Spleen (tissue), 11 donors: ENCODE measurements around the gene PLAGL1. TPM values are rescaled to one million over a fixed set of nuclear protein-coding genes. Genes with fewer than 3 reads are reported as not detected.
A peak's percentile ranks its signal among the peaks of the same experiment; 100 is the strongest.

ENCODE experiments used
- DNase-seq: peaks from one replicate; pipeline ENCODE4 v3.0.0-alpha.2; 2020
- H3K27ac ChIP-seq, 8 donors: fragments of 200-600 bp; sonication (generic) in 7 of 8; 1 replicate in 4 of 8; 2 replicates in 4 of 8; pipeline versions ENCODE4 v1.5.0 to v1.8.0; 2016 to 2021; ENCODE audit warnings: inconsistent platforms in 4 of 8, mild to moderate bottlenecking in 4 of 8, moderate library complexity in 1 of 8
- H3K27me3 ChIP-seq, 7 donors: fragments of 200-600 bp; sonication (generic) in 6 of 7; replicated peaks in 1 of 7; 1 replicate in 4 of 7; 2 replicates in 3 of 7; pipeline versions ENCODE4 v1.5.0 to v1.8.0; 2016 to 2021; ENCODE audit warnings: inconsistent platforms in 3 of 7, mild to moderate bottlenecking in 1 of 7
- H3K36me3 ChIP-seq, 6 donors: fragments of 200-600 bp; sonication (generic) in 5 of 6; 1 replicate in 4 of 6; 2 replicates in 2 of 6; pipeline versions ENCODE4 v1.5.0 to v1.8.0; 2016 to 2021; ENCODE audit warnings: inconsistent platforms in 2 of 6
- H3K4me1 ChIP-seq, 6 donors: fragments of 200-600 bp; sonication (generic) in 5 of 6; 1 replicate in 3 of 6; 2 replicates in 3 of 6; pipeline versions ENCODE4 v1.5.0 to v1.8.0; 2016 to 2021; ENCODE audit warnings: inconsistent platforms in 3 of 6
- H3K4me3 ChIP-seq, 8 donors: fragments of 200-600 bp; sonication (generic) in 7 of 8; 1 replicate in 4 of 8; 2 replicates in 4 of 8; pipeline versions ENCODE4 v1.5.0 to v1.8.0; 2016 to 2021; ENCODE audit warnings: inconsistent platforms in 4 of 8, mild to moderate bottlenecking in 4 of 8, moderate library complexity in 2 of 8
- H3K9me3 ChIP-seq, 8 donors: fragments of 200-600 bp; sonication (generic) in 7 of 8; 1 replicate in 4 of 8; 2 replicates in 4 of 8; pipeline versions ENCODE4 v1.5.0 to v1.8.0; 2016 to 2021; ENCODE audit warnings: inconsistent platforms in 4 of 8
- POLR2A ChIP-seq, 3 donors: fragments of 450-650 bp; IDR thresholded peaks; one replicate each; pipeline ENCODE4 v1.5.1; 2017; ENCODE audit warnings: antibody characterized with exemption in 3 of 3, mild to moderate bottlenecking in 1 of 3
- POLR2AphosphoS5 ChIP-seq, 3 donors: sonication (generic); formaldehyde crosslinking; IDR thresholded peaks; one replicate each; pipeline ENCODE4 v1.5.1; 2017; ENCODE audit warnings: antibody characterized with exemption in 3 of 3
- WGBS, 5 donors: extraction: QIAGEN DNeasy Blood & Tissue Kit in 3 of 5; methylation state at CpG; one replicate each; pipeline versions ENCODE4 v1.1.5 to v1.1.7; 2013 to 2018; 5-methylcytosine and 5-hydroxymethylcytosine counted together
- intact Hi-C: fragments of 100-400 bp; cut with DNase I; formaldehyde crosslinking; loops from one replicate; pipeline ENCODE4 v1.15.0; 2023; ENCODE audit warnings: low total_unique reads
- polyA plus RNA-seq, 3 donors: library from polyadenylated mRNA; stranded (reverse); fragments of 200-250 nt; gene quantifications; one replicate each; pipeline ENCODE4 v1.2.1, GENCODE V29; 2013
- total RNA-seq, 7 donors: library from RNA; depleted of rRNA in 3 of 7; stranded (reverse); fragments of >200 nt in 3 of 7; fragmentation: NEBNext Ultra II Directional in 4 of 7; extraction: Animal tissue kit (Norgen Biotek cat#: 25700) in 4 of 7; gene quantifications; one replicate each; pipeline versions ENCODE4 v1.1.0 to v1.2.1, GENCODE V29; 2016 to 2021
- TF ChIP-seq, protein P1 (sequence below), 11 experiments: fragments of 200-600 bp in 7 of 11; fragments of 450-650 bp in 4 of 11; sonication (generic) in 4 of 11; IDR thresholded peaks in 8 of 11; conservative IDR thresholded peaks in 3 of 11; 1 replicate in 7 of 11; 2 replicates in 4 of 11; pipeline versions ENCODE4 v1.4.0 to v1.8.0; 2016 to 2021; ENCODE audit warnings: antibody characterized with exemption in 11 of 11, inconsistent platforms in 4 of 11, mild to moderate bottlenecking in 1 of 11
- donor health status: healthy with polysubstance abuse.
- donor health status: DM: no; HTN: no; CAD: no; lungs with moderate emphysema.
- donor health status: DM: no; HTN: no; CAD: no.
- donor health status: Bipolar disorder and iron deficiency.
- donor health status: healthy.
- donor health status: DM: no; HTN: no; CAD: no.
- donor health status: DM: yes; HTN: yes; CAD: no.

The PLAGL1 gene
- total and polyA plus RNA-seq, 10 donors: 7.1 to 34.4 (median 25.3) TPM

DNA sequence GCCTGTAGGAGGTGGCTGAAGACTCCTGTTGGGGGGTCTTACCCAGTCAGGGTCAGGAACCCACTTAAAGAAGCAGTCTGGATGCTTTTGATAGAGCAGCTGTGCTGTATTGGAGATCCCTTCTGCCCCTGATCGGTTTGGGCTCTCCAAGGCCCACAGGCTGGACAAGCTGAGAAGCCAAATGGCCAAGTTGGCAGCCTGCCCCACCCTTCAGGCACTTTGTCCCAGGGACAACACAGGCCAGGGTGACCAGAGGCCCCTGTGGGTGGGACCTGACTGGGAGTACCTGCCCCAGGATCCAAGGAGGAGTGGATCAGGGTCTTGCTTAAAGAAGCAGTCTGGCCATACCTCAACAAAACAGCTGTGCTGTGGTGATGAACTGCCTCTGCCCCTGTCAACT, 95.4 kb downstream of the PLAGL1 start:
- no peaks in the 10 kb centered on the region for H3K4me1 ChIP-seq
- intact Hi-C loops: no loop called here
- TF ChIP-seq POLR2A (IDR thresholded peaks at IDR 0.05) (no peak), POLR2AphosphoS5 (IDR thresholded peaks at IDR 0.05) (no peak)
- TF ChIP-seq, protein P1, sequence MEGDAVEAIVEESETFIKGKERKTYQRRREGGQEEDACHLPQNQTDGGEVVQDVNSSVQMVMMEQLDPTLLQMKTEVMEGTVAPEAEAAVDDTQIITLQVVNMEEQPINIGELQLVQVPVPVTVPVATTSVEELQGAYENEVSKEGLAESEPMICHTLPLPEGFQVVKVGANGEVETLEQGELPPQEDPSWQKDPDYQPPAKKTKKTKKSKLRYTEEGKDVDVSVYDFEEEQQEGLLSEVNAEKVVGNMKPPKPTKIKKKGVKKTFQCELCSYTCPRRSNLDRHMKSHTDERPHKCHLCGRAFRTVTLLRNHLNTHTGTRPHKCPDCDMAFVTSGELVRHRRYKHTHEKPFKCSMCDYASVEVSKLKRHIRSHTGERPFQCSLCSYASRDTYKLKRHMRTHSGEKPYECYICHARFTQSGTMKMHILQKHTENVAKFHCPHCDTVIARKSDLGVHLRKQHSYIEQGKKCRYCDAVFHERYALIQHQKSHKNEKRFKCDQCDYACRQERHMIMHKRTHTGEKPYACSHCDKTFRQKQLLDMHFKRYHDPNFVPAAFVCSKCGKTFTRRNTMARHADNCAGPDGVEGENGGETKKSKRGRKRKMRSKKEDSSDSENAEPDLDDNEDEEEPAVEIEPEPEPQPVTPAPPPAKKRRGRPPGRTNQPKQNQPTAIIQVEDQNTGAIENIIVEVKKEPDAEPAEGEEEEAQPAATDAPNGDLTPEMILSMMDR (IDR thresholded peaks at IDR 0.05 in 8 of 11, conservative IDR thresholded peaks at IDR 0.05 in 3 of 11): no peak

DNA sequence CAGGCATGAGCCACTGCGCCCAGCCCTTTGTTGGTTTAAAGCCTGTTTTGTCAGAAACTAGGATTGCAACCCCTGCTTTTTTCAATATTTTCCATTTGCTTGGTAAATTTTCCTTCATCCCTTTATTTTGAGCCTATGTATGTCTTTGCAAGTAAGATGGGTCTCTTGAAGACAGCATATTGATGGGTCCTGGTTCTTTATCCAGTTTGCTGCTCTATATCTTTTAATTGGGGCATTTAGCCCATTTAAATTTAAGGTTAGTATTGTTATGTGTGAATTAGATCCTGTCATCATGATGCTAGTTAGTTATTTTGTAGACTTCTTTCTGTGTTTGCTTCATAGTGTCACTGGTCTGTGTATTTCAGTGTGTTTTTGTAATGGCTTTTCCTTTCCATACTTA, 97.0 kb downstream of the PLAGL1 start:
- Histone ChIP-seq H3K36me3 (no peaks in the 10 kb centered on the region), H3K9me3 (peaks cover 0 to 44% (median 33%) of the 10 kb centered on the region in 8 donors), H3K4me3 (no peak overlapping the region), H3K4me1 (no peaks in the 10 kb centered on the region), H3K27ac (no peak overlapping the region), H3K27me3 (no peaks in the 10 kb centered on the region)
- intact Hi-C loops: no loop called here
- 87 to 96% (median 96%) methylated on average over 1 of the region's 1 CpG for WGBS, 5 donors
- DNase-seq: no peak
- TF ChIP-seq POLR2A (IDR thresholded peaks at IDR 0.05) (no peak), POLR2AphosphoS5 (IDR thresholded peaks at IDR 0.05) (no peak)
- TF ChIP-seq, protein P1 (IDR thresholded peaks at IDR 0.05 in 8 of 11, conservative IDR thresholded peaks at IDR 0.05 in 3 of 11): no peak

More for the DNA sequence above, 95.4 kb downstream of the PLAGL1 start:
- H3K4me3 ChIP-seq: no peak overlapping the region
- DNase-seq: no peak
- WGBS, 5 donors: 72 to 100% (median 91%) methylated on average over 1 of the region's 1 CpG
- no peaks in the 10 kb centered on the region for H3K36me3 ChIP-seq
- H3K27me3 ChIP-seq: no peaks in the 10 kb centered on the region
- no peak overlapping the region for H3K27ac ChIP-seq
- H3K9me3 ChIP-seq: peaks cover 0 to 57% (median 34%) of the 10 kb centered on the region in 8 donors

DNA sequence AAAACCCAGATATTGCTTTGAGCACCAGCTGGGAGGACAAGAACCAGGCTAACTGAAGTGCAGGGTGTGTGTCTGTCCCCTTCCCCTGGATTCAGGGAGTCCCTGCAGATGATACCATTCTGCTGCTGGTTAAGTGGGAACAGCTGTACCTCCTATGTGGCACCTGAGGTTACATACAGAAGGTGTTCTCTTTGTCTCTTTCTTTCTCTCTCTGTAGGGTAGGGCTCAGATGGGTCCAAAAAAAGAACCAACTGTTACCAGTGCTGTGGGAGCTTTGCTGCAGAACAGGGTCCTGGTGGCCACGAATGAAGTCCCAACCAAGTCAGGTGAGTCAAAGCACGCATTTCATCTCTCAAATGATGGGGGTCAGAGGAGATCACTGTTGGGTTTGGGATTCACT, 105.2 kb downstream of the PLAGL1 start:
- TF ChIP-seq POLR2A (IDR thresholded peaks at IDR 0.05) (no peak), POLR2AphosphoS5 (IDR thresholded peaks at IDR 0.05) (no peak)
- TF ChIP-seq, protein P1 (IDR thresholded peaks at IDR 0.05 in 8 of 11, conservative IDR thresholded peaks at IDR 0.05 in 3 of 11): no peak
- no peaks in the 10 kb centered on the region for H3K36me3 ChIP-seq
- peaks cover 0 to 5% (median 0%) of the 10 kb centered on the region in 8 donors for H3K9me3 ChIP-seq
- no peaks in the 10 kb centered on the region for H3K27me3 ChIP-seq
- 86 to 98% (median 93%) methylated on average over 2 of the region's 2 CpGs for WGBS, 5 donors
- DNase-seq: no peak
- H3K27ac ChIP-seq: peak overlapping the region in 4 of 8 donors; percentile 39 to 65 (median 52)
- H3K4me1 ChIP-seq: peaks cover 0 to 18% (median 5%) of the 10 kb centered on the region in 6 donors
- intact Hi-C loops: no loop called here
- H3K4me3 ChIP-seq: no peak overlapping the region

DNA sequence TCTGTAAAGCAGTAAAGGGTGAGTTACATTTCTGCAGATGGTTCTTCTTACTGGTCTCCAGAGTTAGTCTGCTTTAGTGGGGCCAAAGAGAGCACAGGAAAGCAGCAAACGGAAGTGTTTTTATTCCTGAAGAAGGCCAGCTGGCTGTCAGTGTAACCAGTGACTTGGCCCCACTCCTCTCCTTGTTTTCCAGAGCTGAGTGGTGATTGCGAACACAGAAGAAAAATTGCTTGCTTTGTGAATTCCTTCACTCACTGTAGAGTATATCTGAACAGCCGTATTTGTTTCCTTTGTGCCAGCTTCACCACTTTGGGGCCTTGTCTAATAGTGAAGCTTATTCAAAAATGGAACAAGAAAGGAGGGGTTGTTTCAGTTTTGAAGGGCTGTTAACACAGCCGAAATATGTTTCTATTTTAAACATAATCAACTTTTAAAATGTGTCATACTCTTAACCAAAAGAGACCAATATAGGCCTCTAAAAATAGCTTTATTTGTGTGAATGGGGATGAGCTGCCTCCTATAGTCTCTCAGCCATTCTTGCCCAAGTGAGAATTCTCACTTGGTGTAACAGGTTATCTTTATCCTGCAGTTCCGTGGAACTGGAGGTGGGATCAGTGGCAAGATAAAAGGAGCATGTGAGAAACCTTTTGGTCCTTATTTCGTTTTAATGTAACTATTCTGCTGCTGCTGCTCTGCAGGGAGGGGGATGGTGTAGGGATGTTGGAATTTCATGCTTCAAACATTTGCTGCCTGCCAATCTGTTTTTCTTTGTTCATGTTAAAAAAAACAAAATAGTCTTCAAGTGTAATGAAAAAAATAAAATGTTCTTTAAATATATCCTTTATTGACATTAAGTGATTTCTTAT, 105.9 kb downstream of the PLAGL1 start:
- no peak overlapping the region for H3K4me3 ChIP-seq
- intact Hi-C loops: no loop called here

More for the DNA sequence above, 105.9 kb downstream of the PLAGL1 start:
- Histone ChIP-seq H3K4me1 (peaks cover 0 to 18% (median 5%) of the 10 kb centered on the region in 6 donors), H3K9me3 (peaks cover 0 to 4% (median 0%) of the 10 kb centered on the region in 8 donors), H3K27ac (peak overlapping the region in 6 of 8 donors; percentile 6 to 65 (median 40)), H3K27me3 (no peaks in the 10 kb centered on the region), H3K36me3 (no peaks in the 10 kb centered on the region)
- no peak for DNase-seq
- TF ChIP-seq POLR2A (IDR thresholded peaks at IDR 0.05): no peak
- TF ChIP-seq, protein P1 (IDR thresholded peaks at IDR 0.05 in 8 of 11, conservative IDR thresholded peaks at IDR 0.05 in 3 of 11): no peak
- TF ChIP-seq POLR2AphosphoS5 (IDR thresholded peaks at IDR 0.05): peak in 1 of 3 donors; percentile 58
- 25 to 53% (median 40%) methylated on average over 6 of the region's 6 CpGs for WGBS, 5 donors
